ENCODE results near the gene FOXJ3.

GRCh38 chr1:42173155-42173933 lies 161.7 kb downstream of the FOXJ3 start:
- TF ChIP-seq CTCF (IDR thresholded peaks at IDR 0.05; ENCODE audit: low read depth, low read length, missing input control) (peak; percentile 89), YY1 (IDR thresholded peaks at IDR 0.05) (no peak), TAF1 (conservative IDR thresholded peaks at IDR 0.05) (no peak), HNF4A (conservative IDR thresholded peaks at IDR 0.05) (no peak), REST (IDR thresholded peaks at IDR 0.05) (no peak), EGR1 (IDR thresholded peaks at IDR 0.05; ENCODE audit: low read depth in 2 of 2) (no peak), JUND (IDR thresholded peaks at IDR 0.05) (no peak)
